SIG-M5 (cell line): Measurements from ENCODE around the gene ZNF618.
"Not testable (repeated sequence)": the region's sequence is repeated elsewhere in the genome, so short reads cannot be mapped to it uniquely, and the experiment has no call there.

ENCODE experiments used
- DNase-seq: peaks from one replicate; lab custom pipeline; 2025; lab: John Stamatoyannopoulos, UW

Gene ZNF618

GRCh38 chr9:114026335-114026734 is 150.2 kb downstream of the ZNF618 start:
- no peak for DNase-seq

- no peak for DNase-seq
Measured at GRCh38 chr9:114027159-114027862, 151.2 kb downstream of the ZNF618 start.

GRCh38 chr9:114027863-114028465 is 151.9 kb downstream of the ZNF618 start:
- no peak for DNase-seq

GRCh38 chr9:114028646-114029045 is 152.5 kb downstream of the ZNF618 start:
- DNase-seq = no peak

GRCh38 chr9:114029311-114030170 is 153.4 kb downstream of the ZNF618 start:
- no peak for DNase-seq

GRCh38 chr9:114030364-114030763 is 154.3 kb downstream of the ZNF618 start:
- no peak for DNase-seq

GRCh38 chr9:114031037-114031630 is 155.0 kb downstream of the ZNF618 start:
- DNase-seq = no peak

- DNase-seq = no peak
Measured at GRCh38 chr9:114031948-114032840, 156.1 kb downstream of the ZNF618 start.

- DNase-seq = no peak
Measured at GRCh38 chr9:114033397-114034103, 157.4 kb downstream of the ZNF618 start.

- no peak for DNase-seq
Measured at GRCh38 chr9:114034196-114034595, 158.1 kb downstream of the ZNF618 start.

- no peak for DNase-seq
Measured at GRCh38 chr9:114034661-114035062, 158.6 kb downstream of the ZNF618 start.

- DNase-seq = no peak
Measured at GRCh38 chr9:114035221-114035844, 159.2 kb downstream of the ZNF618 start.

- DNase-seq = no peak
Measured at GRCh38 chr9:114035845-114036801, 160.0 kb downstream of the ZNF618 start.

GRCh38 chr9:114037249-114037648 is 161.1 kb downstream of the ZNF618 start:
- no peak for DNase-seq

- no peak for DNase-seq
Measured at GRCh38 chr9:114037961-114038723, 162.0 kb downstream of the ZNF618 start.

- no peak for DNase-seq
Measured at GRCh38 chr9:114038724-114039313, 162.7 kb downstream of the ZNF618 start.

- no peak for DNase-seq
Measured at GRCh38 chr9:114039484-114039883, 163.4 kb downstream of the ZNF618 start.

GRCh38 chr9:114043660-114044059 is 167.6 kb downstream of the ZNF618 start:
- DNase-seq = not testable (repeated sequence)
